Liver (tissue), 9 donors: ENCODE data around the gene GALNT6. TPM values are rescaled to one million over a fixed set of nuclear protein-coding genes. Genes with fewer than 3 reads are reported as not detected.

Experiments used
- DNase-seq: peaks from one replicate; pipeline ENCODE4 v3.0.0-alpha.2; 2017; ENCODE audit warnings: low spot score
- H3K27ac ChIP-seq, 2 donors: one replicate each; pipeline ENCODE4 v1.7.0; 2013; ENCODE audit warnings: inconsistent platforms in 2 of 2, low read length in 2 of 2, control low read depth in 1 of 2, low read depth in 1 of 2, mild to moderate bottlenecking in 1 of 2
- H3K27me3 ChIP-seq, 4 donors: one replicate each; pipeline versions ENCODE4 v1.6.1 to v1.7.0; 2013; ENCODE audit warnings: low read length in 3 of 4, inconsistent platforms in 1 of 4, mild to moderate bottlenecking in 1 of 4, moderate library complexity in 1 of 4; ENCODE audit not compliant: control insufficient read depth in 4 of 4, insufficient read depth in 4 of 4
- H3K36me3 ChIP-seq, 4 donors: one replicate each; pipeline versions ENCODE4 v1.6.1 to v1.7.0; 2013; ENCODE audit warnings: low read length in 3 of 4, mild to moderate bottlenecking in 3 of 4, low read depth in 1 of 4, moderate library complexity in 1 of 4; ENCODE audit not compliant: control insufficient read depth in 4 of 4, insufficient read depth in 3 of 4
- H3K4me1 ChIP-seq, 4 donors: one replicate each; pipeline versions ENCODE4 v1.6.1 to v1.7.0; 2013; ENCODE audit warnings: low read length in 3 of 4, mild to moderate bottlenecking in 3 of 4, moderate library complexity in 1 of 4; ENCODE audit not compliant: control insufficient read depth in 4 of 4, insufficient read depth in 4 of 4
- H3K4me3 ChIP-seq, 3 donors: one replicate each; pipeline versions ENCODE4 v1.6.1 to v1.7.0; 2013; ENCODE audit warnings: low read length in 3 of 3, control low read depth in 1 of 3, low read depth in 1 of 3, mild to moderate bottlenecking in 1 of 3
- H3K9ac ChIP-seq, 2 donors: one replicate each; pipeline ENCODE4 v1.7.0; 2013; ENCODE audit warnings: low read length in 2 of 2, mild to moderate bottlenecking in 2 of 2, moderate library complexity in 2 of 2, control low read depth in 1 of 2, low read depth in 1 of 2
- H3K9me3 ChIP-seq, 4 donors: one replicate each; pipeline versions ENCODE4 v1.6.1 to v1.7.0; 2013; ENCODE audit warnings: low read length in 3 of 4; ENCODE audit not compliant: control insufficient read depth in 4 of 4
- EGR1 ChIP-seq, 2 donors: IDR thresholded peaks; 2 replicates each; pipeline ENCODE4 v1.6.1; 2016 to 2018; ENCODE audit warnings: antibody characterized with exemption in 2 of 2, low read depth in 2 of 2
- FOXA1 ChIP-seq: IDR thresholded peaks from 2 replicates; pipeline ENCODE4 v1.6.1; 2016; ENCODE audit warnings: antibody characterized with exemption
- FOXA2 ChIP-seq: IDR thresholded peaks from 2 replicates; pipeline ENCODE4 v1.6.1; 2016; ENCODE audit warnings: antibody characterized with exemption
- GABPA ChIP-seq, 2 donors: IDR thresholded peaks in 1 of 2; conservative IDR thresholded peaks in 1 of 2; 2 replicates each; pipeline ENCODE4 v1.6.1; 2016; ENCODE audit warnings: antibody characterized with exemption in 2 of 2, mild to moderate bottlenecking in 1 of 2, moderate library complexity in 1 of 2
- HNF4A ChIP-seq, 2 donors: conservative IDR thresholded peaks; 2 replicates each; pipeline ENCODE4 v1.6.1; 2016; ENCODE audit warnings: antibody characterized with exemption in 2 of 2, mild to moderate bottlenecking in 2 of 2
- HNF4G ChIP-seq: IDR thresholded peaks from 2 replicates; pipeline ENCODE4 v1.6.1; 2016; ENCODE audit warnings: antibody characterized with exemption
- NR2F2 ChIP-seq: IDR thresholded peaks from 2 replicates; pipeline ENCODE4 v1.6.1; 2016; ENCODE audit warnings: antibody characterized with exemption
- RAD21 ChIP-seq, 2 donors: IDR thresholded peaks; 2 replicates each; pipeline ENCODE4 v1.6.1; 2016; ENCODE audit warnings: antibody characterized with exemption in 2 of 2, mild to moderate bottlenecking in 2 of 2
- RXRA ChIP-seq, 2 donors: IDR thresholded peaks; 2 replicates each; pipeline ENCODE4 v1.6.1; 2017 to 2018; ENCODE audit warnings: antibody characterized with exemption in 2 of 2, mild to moderate bottlenecking in 1 of 2
- SP1 ChIP-seq: IDR thresholded peaks from 2 replicates; pipeline ENCODE4 v1.6.1; 2018; ENCODE audit warnings: antibody characterized with exemption, mild to moderate bottlenecking
- TAF1 ChIP-seq: conservative IDR thresholded peaks from 2 replicates; pipeline ENCODE4 v1.6.1; 2016; ENCODE audit warnings: antibody characterized with exemption, mild to moderate bottlenecking
- YY1 ChIP-seq: IDR thresholded peaks from 2 replicates; pipeline ENCODE4 v1.6.1; 2016; ENCODE audit warnings: antibody characterized with exemption, mild to moderate bottlenecking
- WGBS: extraction: QIAGEN DNeasy Blood & Tissue Kit; methylation state at CpG from one replicate; pipeline ENCODE4 v1.1.7; 2013; 5-methylcytosine and 5-hydroxymethylcytosine counted together
- polyA plus RNA-seq, 2 donors: library from polyadenylated mRNA; stranded (reverse) in 1 of 2; unstranded in 1 of 2; fragments of 200-250 nt in 1 of 2; fragments of >200 nt in 1 of 2; fragmentation: Nextera tagmentation in 1 of 2; extraction: Ambion mirVana in 1 of 2; gene quantifications; one replicate each; pipeline versions ENCODE4 v1.2.1 to v1.2.3, GENCODE V29; 2013 to 2015
- total RNA-seq, 2 donors: library from RNA; depleted of rRNA; stranded (reverse); fragments of >200 nt; gene quantifications; one replicate each; pipeline ENCODE4 v1.2.3, GENCODE V29; 2014
- TF ChIP-seq, protein P1 (sequence below): IDR thresholded peaks from 2 replicates; pipeline ENCODE4 v1.6.1; 2016; ENCODE audit warnings: antibody characterized with exemption, mild to moderate bottlenecking
- TF ChIP-seq, protein P2 (sequence below): fragments of 150-350 bp; IDR thresholded peaks from 2 replicates; pipeline ENCODE4 v1.5.1; 2017; ENCODE audit warnings: improper control_type of control experiment, low read depth, low read length; ENCODE audit not compliant: missing input control
- TF ChIP-seq, protein P3 (sequence below): IDR thresholded peaks from 2 replicates; pipeline ENCODE4 v1.6.1; 2016; ENCODE audit warnings: antibody characterized with exemption
- TF ChIP-seq, protein P4 (sequence below): IDR thresholded peaks from 2 replicates; pipeline ENCODE4 v1.6.1; 2016; ENCODE audit warnings: antibody characterized with exemption
- TF ChIP-seq, protein P5 (sequence below): IDR thresholded peaks from 2 replicates; pipeline ENCODE4 v1.6.1; 2016; ENCODE audit warnings: antibody characterized with exemption
- donor health status: healthy.
- donor health status: healthy.
- donor health status: healthy.
- donor health status: healthy.
- donor health status: healthy.

GALNT6 gene
- total and polyA plus RNA-seq, 4 donors, result 0.40 to 24.1 (median 1.2) TPM

DNA sequence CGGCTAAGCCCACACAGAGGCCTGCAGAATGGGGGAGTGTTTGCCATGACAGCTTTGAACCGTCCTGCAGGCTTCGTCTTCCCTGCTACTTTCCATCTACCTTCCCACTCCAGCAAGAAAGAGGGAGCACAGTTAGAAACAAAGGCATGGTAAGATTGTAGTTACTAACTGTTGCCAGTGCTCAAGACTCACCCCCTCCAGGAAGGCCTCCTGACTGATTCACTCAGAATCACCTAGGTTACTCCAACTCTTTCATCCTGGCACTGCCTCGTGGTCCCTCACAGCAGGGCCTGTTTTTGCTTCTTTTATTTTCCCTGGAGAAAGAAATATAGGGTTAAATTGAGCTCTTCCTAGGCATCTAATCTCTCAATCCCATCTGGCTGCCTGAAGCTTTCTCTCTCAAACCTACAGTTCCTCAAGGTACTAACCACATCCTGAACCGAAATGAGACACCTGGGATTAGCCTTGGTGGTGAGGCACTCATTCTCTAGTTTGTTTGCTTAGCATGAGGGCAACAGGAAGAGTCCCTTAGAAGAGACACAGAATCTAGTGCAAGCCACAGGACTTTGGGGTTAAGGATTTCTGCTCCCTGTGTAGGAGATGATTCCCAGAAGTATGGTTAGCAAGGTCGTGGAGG, 7.8 kb downstream of the GALNT6 start:
- H3K4me3 ChIP-seq, result no peak overlapping the region
- no peaks in the 10 kb centered on the region for H3K36me3 ChIP-seq
- H3K27me3 ChIP-seq, result no peaks in the 10 kb centered on the region
- H3K4me1 ChIP-seq, result no peaks in the 10 kb centered on the region
- TF ChIP-seq, protein P1, sequence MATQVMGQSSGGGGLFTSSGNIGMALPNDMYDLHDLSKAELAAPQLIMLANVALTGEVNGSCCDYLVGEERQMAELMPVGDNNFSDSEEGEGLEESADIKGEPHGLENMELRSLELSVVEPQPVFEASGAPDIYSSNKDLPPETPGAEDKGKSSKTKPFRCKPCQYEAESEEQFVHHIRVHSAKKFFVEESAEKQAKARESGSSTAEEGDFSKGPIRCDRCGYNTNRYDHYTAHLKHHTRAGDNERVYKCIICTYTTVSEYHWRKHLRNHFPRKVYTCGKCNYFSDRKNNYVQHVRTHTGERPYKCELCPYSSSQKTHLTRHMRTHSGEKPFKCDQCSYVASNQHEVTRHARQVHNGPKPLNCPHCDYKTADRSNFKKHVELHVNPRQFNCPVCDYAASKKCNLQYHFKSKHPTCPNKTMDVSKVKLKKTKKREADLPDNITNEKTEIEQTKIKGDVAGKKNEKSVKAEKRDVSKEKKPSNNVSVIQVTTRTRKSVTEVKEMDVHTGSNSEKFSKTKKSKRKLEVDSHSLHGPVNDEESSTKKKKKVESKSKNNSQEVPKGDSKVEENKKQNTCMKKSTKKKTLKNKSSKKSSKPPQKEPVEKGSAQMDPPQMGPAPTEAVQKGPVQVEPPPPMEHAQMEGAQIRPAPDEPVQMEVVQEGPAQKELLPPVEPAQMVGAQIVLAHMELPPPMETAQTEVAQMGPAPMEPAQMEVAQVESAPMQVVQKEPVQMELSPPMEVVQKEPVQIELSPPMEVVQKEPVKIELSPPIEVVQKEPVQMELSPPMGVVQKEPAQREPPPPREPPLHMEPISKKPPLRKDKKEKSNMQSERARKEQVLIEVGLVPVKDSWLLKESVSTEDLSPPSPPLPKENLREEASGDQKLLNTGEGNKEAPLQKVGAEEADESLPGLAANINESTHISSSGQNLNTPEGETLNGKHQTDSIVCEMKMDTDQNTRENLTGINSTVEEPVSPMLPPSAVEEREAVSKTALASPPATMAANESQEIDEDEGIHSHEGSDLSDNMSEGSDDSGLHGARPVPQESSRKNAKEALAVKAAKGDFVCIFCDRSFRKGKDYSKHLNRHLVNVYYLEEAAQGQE, result no peak
- TF ChIP-seq, protein P2, sequence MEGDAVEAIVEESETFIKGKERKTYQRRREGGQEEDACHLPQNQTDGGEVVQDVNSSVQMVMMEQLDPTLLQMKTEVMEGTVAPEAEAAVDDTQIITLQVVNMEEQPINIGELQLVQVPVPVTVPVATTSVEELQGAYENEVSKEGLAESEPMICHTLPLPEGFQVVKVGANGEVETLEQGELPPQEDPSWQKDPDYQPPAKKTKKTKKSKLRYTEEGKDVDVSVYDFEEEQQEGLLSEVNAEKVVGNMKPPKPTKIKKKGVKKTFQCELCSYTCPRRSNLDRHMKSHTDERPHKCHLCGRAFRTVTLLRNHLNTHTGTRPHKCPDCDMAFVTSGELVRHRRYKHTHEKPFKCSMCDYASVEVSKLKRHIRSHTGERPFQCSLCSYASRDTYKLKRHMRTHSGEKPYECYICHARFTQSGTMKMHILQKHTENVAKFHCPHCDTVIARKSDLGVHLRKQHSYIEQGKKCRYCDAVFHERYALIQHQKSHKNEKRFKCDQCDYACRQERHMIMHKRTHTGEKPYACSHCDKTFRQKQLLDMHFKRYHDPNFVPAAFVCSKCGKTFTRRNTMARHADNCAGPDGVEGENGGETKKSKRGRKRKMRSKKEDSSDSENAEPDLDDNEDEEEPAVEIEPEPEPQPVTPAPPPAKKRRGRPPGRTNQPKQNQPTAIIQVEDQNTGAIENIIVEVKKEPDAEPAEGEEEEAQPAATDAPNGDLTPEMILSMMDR, result no peak
- TF ChIP-seq RXRA (IDR thresholded peaks at IDR 0.05) (no peak), YY1 (no peak), GABPA (IDR thresholded peaks at IDR 0.05 in 1 of 2, conservative IDR thresholded peaks at IDR 0.05 in 1 of 2) (no peak), RAD21 (IDR thresholded peaks at IDR 0.05) (no peak), HNF4G (no peak), FOXA1 (no peak), TAF1 (no peak), FOXA2 (no peak), HNF4A (conservative IDR thresholded peaks at IDR 0.05) (no peak), NR2F2 (no peak)
- TF ChIP-seq, protein P3, sequence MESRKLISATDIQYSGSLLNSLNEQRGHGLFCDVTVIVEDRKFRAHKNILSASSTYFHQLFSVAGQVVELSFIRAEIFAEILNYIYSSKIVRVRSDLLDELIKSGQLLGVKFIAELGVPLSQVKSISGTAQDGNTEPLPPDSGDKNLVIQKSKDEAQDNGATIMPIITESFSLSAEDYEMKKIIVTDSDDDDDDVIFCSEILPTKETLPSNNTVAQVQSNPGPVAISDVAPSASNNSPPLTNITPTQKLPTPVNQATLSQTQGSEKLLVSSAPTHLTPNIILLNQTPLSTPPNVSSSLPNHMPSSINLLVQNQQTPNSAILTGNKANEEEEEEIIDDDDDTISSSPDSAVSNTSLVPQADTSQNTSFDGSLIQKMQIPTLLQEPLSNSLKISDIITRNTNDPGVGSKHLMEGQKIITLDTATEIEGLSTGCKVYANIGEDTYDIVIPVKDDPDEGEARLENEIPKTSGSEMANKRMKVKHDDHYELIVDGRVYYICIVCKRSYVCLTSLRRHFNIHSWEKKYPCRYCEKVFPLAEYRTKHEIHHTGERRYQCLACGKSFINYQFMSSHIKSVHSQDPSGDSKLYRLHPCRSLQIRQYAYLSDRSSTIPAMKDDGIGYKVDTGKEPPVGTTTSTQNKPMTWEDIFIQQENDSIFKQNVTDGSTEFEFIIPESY, result no peak
- TF ChIP-seq, protein P4, sequence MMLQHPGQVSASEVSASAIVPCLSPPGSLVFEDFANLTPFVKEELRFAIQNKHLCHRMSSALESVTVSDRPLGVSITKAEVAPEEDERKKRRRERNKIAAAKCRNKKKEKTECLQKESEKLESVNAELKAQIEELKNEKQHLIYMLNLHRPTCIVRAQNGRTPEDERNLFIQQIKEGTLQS, result no peak
- TF ChIP-seq, protein P5, sequence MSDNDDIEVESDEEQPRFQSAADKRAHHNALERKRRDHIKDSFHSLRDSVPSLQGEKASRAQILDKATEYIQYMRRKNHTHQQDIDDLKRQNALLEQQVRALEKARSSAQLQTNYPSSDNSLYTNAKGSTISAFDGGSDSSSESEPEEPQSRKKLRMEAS, result no peak
- DNase-seq, result no peak
- H3K9me3 ChIP-seq, result no peaks in the 10 kb centered on the region
- 71% methylated on average over 6 of the region's 6 CpGs for WGBS
- H3K27ac ChIP-seq, result no peak overlapping the region
- H3K9ac ChIP-seq, result no peak overlapping the region

DNA sequence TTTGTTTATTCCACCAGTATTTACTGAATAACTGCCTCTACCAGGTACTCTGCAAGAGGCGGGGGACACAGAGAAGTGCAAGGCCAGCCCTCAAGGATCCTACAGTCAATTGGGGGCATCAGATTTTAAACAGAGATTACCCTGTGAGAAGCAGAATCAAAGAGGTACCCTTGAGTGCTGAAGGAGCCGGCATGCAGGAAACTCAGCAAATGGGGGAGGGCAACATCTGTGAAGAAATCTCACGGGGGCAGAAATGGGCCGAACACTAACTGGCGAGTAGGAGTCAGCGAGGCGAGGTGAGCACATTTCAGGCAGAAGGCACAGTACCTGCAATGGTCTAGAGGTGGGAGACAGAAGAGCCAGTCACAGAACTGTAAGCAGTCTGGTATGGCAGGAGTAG, 9.0 kb downstream of the GALNT6 start:
- TF ChIP-seq, protein P5, result no peak
- TF ChIP-seq, protein P3, result no peak
- TF ChIP-seq, protein P4, result no peak
- no peak for TF ChIP-seq GABPA (IDR thresholded peaks at IDR 0.05 in 1 of 2, conservative IDR thresholded peaks at IDR 0.05 in 1 of 2)
- no peak for TF ChIP-seq TAF1
- no peak for TF ChIP-seq SP1
- no peak for TF ChIP-seq HNF4A (conservative IDR thresholded peaks at IDR 0.05)
- TF ChIP-seq FOXA1, result no peak
- TF ChIP-seq EGR1 (IDR thresholded peaks at IDR 0.05; ENCODE audit: low read depth in 2 of 2), result no peak
- TF ChIP-seq RXRA (IDR thresholded peaks at IDR 0.05), result no peak
- H3K4me3 ChIP-seq, result no peak overlapping the region
- H3K9ac ChIP-seq, result no peak overlapping the region
- H3K9me3 ChIP-seq, result no peaks in the 10 kb centered on the region
- WGBS, result 96% methylated on average over 7 of the region's 7 CpGs
- no peak overlapping the region for H3K27ac ChIP-seq
- H3K36me3 ChIP-seq, result no peaks in the 10 kb centered on the region
- no peaks in the 10 kb centered on the region for H3K27me3 ChIP-seq
- no peaks in the 10 kb centered on the region for H3K4me1 ChIP-seq
- no peak for DNase-seq
